ENCODE data around the gene ZMAT3.

GRCh38 chr3:178982137-178982536 lies 89.5 kb downstream of the ZMAT3 start:
- TF ChIP-seq CTCF (conservative IDR thresholded peaks at IDR 0.05; ENCODE audit: low read length) (no peak), EZH2phosphoT487 (IDR thresholded peaks at IDR 0.05; ENCODE audit: borderline replicate concordance) (no peak)

Measured in Loucy (cell line).